NT2/D1 (cell line): Measurements from ENCODE around the gene SLC5A9.

Experiments
- SUZ12 ChIP-seq: IDR thresholded peaks from 2 replicates; pipeline ENCODE4 v1.6.1; 2011; ENCODE audit not compliant: insufficient read length, insufficient read depth; ENCODE audit errors: extremely low read depth
- YY1 ChIP-seq: IDR thresholded peaks from 2 replicates; pipeline ENCODE4 v1.6.1; 2011; ENCODE audit not compliant: insufficient read length, insufficient read depth
- ZNF274 ChIP-seq: IDR thresholded peaks from 2 replicates; pipeline ENCODE4 v1.6.1; 2011; ENCODE audit warnings: mild to moderate bottlenecking, low read depth, low read length

GRCh38 chr1:48206371-48206770, 16.1 kb upstream of the SLC5A9 start:
- no peak for TF ChIP-seq ZNF274
- no peak for TF ChIP-seq SUZ12
- no peak for TF ChIP-seq YY1
